Adipocyte (in vitro differentiated cells): ENCODE measurements around the gene MRGPRD.
A peak's percentile ranks its signal among the peaks of the same experiment; 100 is the strongest.

Experiments
- DNase-seq: peaks from one replicate; pipeline ENCODE4 v3.0.0-alpha.2; 2015; ENCODE audit warnings: low read depth
- H3K27me3 ChIP-seq: replicated peaks from 2 replicates; pipeline ENCODE4 v1.7.0; 2013; ENCODE audit warnings: mild to moderate bottlenecking, low read length, moderate library complexity; ENCODE audit not compliant: control insufficient read depth, insufficient read depth
- H3K36me3 ChIP-seq: 2 replicates; pipeline ENCODE4 v1.7.0; 2013; ENCODE audit warnings: low read length, mild to moderate bottlenecking, moderate library complexity; ENCODE audit not compliant: control insufficient read depth, insufficient read depth, severe bottlenecking
- H3K4me1 ChIP-seq: 2 replicates; pipeline ENCODE4 v1.7.0; 2013; ENCODE audit warnings: mild to moderate bottlenecking, low read length, moderate library complexity; ENCODE audit not compliant: control insufficient read depth, insufficient read depth
- H3K4me3 ChIP-seq: 2 replicates; pipeline ENCODE4 v1.7.0; 2013; ENCODE audit warnings: mild to moderate bottlenecking, low read length, moderate library complexity
- H3K9ac ChIP-seq: 2 replicates; pipeline ENCODE4 v1.7.0; 2013; ENCODE audit warnings: mild to moderate bottlenecking, low read length, moderate library complexity
- H3K9me3 ChIP-seq: 2 replicates; pipeline ENCODE4 v1.7.0; 2013; ENCODE audit warnings: mild to moderate bottlenecking, low read length, moderate library complexity; ENCODE audit not compliant: control insufficient read depth

MRGPRD gene

GRCh38 chr11:68962527-68963250 lies 18.1 kb downstream of the MRGPRD start:
- H3K9ac ChIP-seq = no peak overlapping the region
- DNase-seq = no peak
- no peak overlapping the region for H3K4me3 ChIP-seq
- peaks cover 4% of the 10 kb centered on the region for H3K9me3 ChIP-seq
- H3K4me1 ChIP-seq = no peaks in the 10 kb centered on the region
- peaks cover 17% of the 10 kb centered on the region for H3K27me3 ChIP-seq
- no peaks in the 10 kb centered on the region for H3K36me3 ChIP-seq

GRCh38 chr11:68961245-68961644 lies 19.5 kb downstream of the MRGPRD start:
- Histone ChIP-seq H3K27me3 (peaks cover 6% of the 10 kb centered on the region), H3K4me3 (no peak overlapping the region), H3K9ac (no peak overlapping the region), H3K9me3 (peaks cover 4% of the 10 kb centered on the region), H3K4me1 (no peaks in the 10 kb centered on the region), H3K36me3 (no peaks in the 10 kb centered on the region)
- DNase-seq = no peak

- no peaks in the 10 kb centered on the region for H3K4me1 ChIP-seq
- H3K9ac ChIP-seq = no peak overlapping the region
- no peak for DNase-seq
- peaks cover 4% of the 10 kb centered on the region for H3K9me3 ChIP-seq
- H3K27me3 ChIP-seq = peaks cover 6% of the 10 kb centered on the region
- no peaks in the 10 kb centered on the region for H3K36me3 ChIP-seq
- H3K4me3 ChIP-seq = no peak overlapping the region
These were observed 20.3 kb downstream of the MRGPRD start for GRCh38 chr11:68960294-68961071.

- Histone ChIP-seq H3K27me3 (peaks cover 1% of the 10 kb centered on the region), H3K4me3 (no peak overlapping the region), H3K4me1 (no peaks in the 10 kb centered on the region), H3K36me3 (no peaks in the 10 kb centered on the region), H3K9me3 (peaks cover 4% of the 10 kb centered on the region), H3K9ac (no peak overlapping the region)
- no peak for DNase-seq
These were observed 21.1 kb downstream of the MRGPRD start for GRCh38 chr11:68959465-68960293.

GRCh38 chr11:68958211-68958610 lies 22.6 kb downstream of the MRGPRD start:
- Histone ChIP-seq H3K27me3 (no peaks in the 10 kb centered on the region), H3K9me3 (no peaks in the 10 kb centered on the region), H3K36me3 (no peaks in the 10 kb centered on the region), H3K4me1 (no peaks in the 10 kb centered on the region), H3K9ac (no peak overlapping the region), H3K4me3 (no peak overlapping the region)
- no peak for DNase-seq

GRCh38 chr11:68956547-68957254 lies 24.1 kb downstream of the MRGPRD start:
- H3K9ac ChIP-seq = no peak overlapping the region
- H3K9me3 ChIP-seq = no peaks in the 10 kb centered on the region
- H3K27me3 ChIP-seq = no peaks in the 10 kb centered on the region
- DNase-seq = no peak
- no peaks in the 10 kb centered on the region for H3K4me1 ChIP-seq
- H3K36me3 ChIP-seq = no peaks in the 10 kb centered on the region
- no peak overlapping the region for H3K4me3 ChIP-seq

- Histone ChIP-seq H3K9me3 (no peaks in the 10 kb centered on the region), H3K9ac (no peak overlapping the region), H3K4me1 (no peaks in the 10 kb centered on the region), H3K36me3 (no peaks in the 10 kb centered on the region), H3K27me3 (no peaks in the 10 kb centered on the region), H3K4me3 (no peak overlapping the region)
- no peak for DNase-seq
These were observed 24.6 kb downstream of the MRGPRD start for GRCh38 chr11:68956142-68956541.

- H3K9ac ChIP-seq = no peak overlapping the region
- H3K9me3 ChIP-seq = no peaks in the 10 kb centered on the region
- no peak overlapping the region for H3K4me3 ChIP-seq
- no peaks in the 10 kb centered on the region for H3K4me1 ChIP-seq
- no peaks in the 10 kb centered on the region for H3K27me3 ChIP-seq
- no peaks in the 10 kb centered on the region for H3K36me3 ChIP-seq
- no peak for DNase-seq
These were observed 25.2 kb downstream of the MRGPRD start for GRCh38 chr11:68955607-68955958.

- Histone ChIP-seq H3K9me3 (no peaks in the 10 kb centered on the region), H3K4me1 (no peaks in the 10 kb centered on the region), H3K9ac (no peak overlapping the region), H3K27me3 (no peaks in the 10 kb centered on the region), H3K4me3 (no peak overlapping the region), H3K36me3 (no peaks in the 10 kb centered on the region)
- peak; percentile 8 for DNase-seq
These were observed 25.8 kb downstream of the MRGPRD start for GRCh38 chr11:68954836-68955606.

GRCh38 chr11:68950762-68951161 lies 30.0 kb downstream of the MRGPRD start:
- peaks cover 5% of the 10 kb centered on the region for H3K4me1 ChIP-seq
- H3K36me3 ChIP-seq = no peaks in the 10 kb centered on the region
- H3K27me3 ChIP-seq = no peaks in the 10 kb centered on the region
- H3K4me3 ChIP-seq = no peak overlapping the region
- H3K9me3 ChIP-seq = no peaks in the 10 kb centered on the region
- no peak for DNase-seq
- H3K9ac ChIP-seq = no peak overlapping the region
